ENCODE measurements around the gene LSM14A. TPM values are rescaled to one million over a fixed set of nuclear protein-coding genes. Genes with fewer than 3 reads are reported as not detected.
A peak's percentile ranks its signal among the peaks of the same experiment; 100 is the strongest.
"Not testable (repeated sequence)": the region's sequence is repeated elsewhere in the genome, so short reads cannot be mapped to it uniquely, and the experiment has no call there.

Gene LSM14A
- total and polyA plus RNA-seq, 9 of the 15 experiments (the other 6 are each of a cell fraction or from before 2014, with no cell fraction given) = 19.5 to 150 (median 95.1) TPM

GRCh38 chr19:34216745-34217219 is 44.5 kb downstream of the LSM14A start:
- H3K9me1 ChIP-seq (ENCODE audit: control insufficient read depth, insufficient read depth, low read length); CTCF ChIA-PET (ENCODE audit: low intra/inter-chr PET ratio); H3K27me3 ChIP-seq (ENCODE audit: control insufficient read depth in 2 of 2, insufficient read depth in 2 of 2, low read length in 2 of 2); DNase-seq (ENCODE audit: extremely low read depth in 1 of 4, low spot score in 3 of 4); H3K9me3 ChIP-seq (replicated peaks; ENCODE audit: control insufficient read depth, insufficient read depth, low read depth, low read length); H3K27ac ChIP-seq (ENCODE audit: extremely low read depth, low read depth, low read length); H3K4me3 ChIP-seq; ATAC-seq; FAIRE-seq; BruUV-seq (replicated peaks); H3K4me2 ChIP-seq (ENCODE audit: insufficient read depth, low read length); H2AFZ ChIP-seq (ENCODE audit: low read depth, low read length); in situ Hi-C loops (cut with MboI); H3K9ac ChIP-seq (ENCODE audit: insufficient read depth in 1 of 2, low read depth in 2 of 2, low read length in 2 of 2): not testable (repeated sequence)
- intact Hi-C loops (cut with micrococcal nuclease) = loop anchor here (5.0 kb wide), 1 partner anchor 44 kb away; the partner anchor contains the start of gene LSM14A
- Histone ChIP-seq H3K4me1 (replicated peaks in 1 of 2; ENCODE audit: control insufficient read depth in 2 of 2, insufficient read depth in 2 of 2, low read length in 2 of 2) (peaks cover 9 to 11% of the 10 kb centered on the region in 2 experiments), H4K20me1 (replicated peaks; ENCODE audit: control insufficient read depth, insufficient read depth, low read length) (peaks cover 15% of the 10 kb centered on the region; the same call in 1 of the 2 replicates), H3K36me3 (ENCODE audit: control insufficient read depth, insufficient read depth, low read length) (peaks cover 70% of the 10 kb centered on the region), H3K79me2 (ENCODE audit: control insufficient read depth, insufficient read depth, low read length) (peaks cover 11% of the 10 kb centered on the region; the same call in 2 of the 3 replicates)
- WGBS (ENCODE audit: insufficient coverage, low coverage, missing lambda C conversion rate) = 56% methylated on average over 13 of the region's 14 CpGs
- POLR2A ChIA-PET = interaction anchor here (0.6 to 2.7 kb wide), 4 partner anchors 8 to 223 kb away, joined by 3 to 10 read pairs (median 6); no protein-coding TSS in a partner anchor

- ATAC-seq = peak; percentile 90
- TF ChIP-seq ZNF384 (IDR thresholded peaks at IDR 0.05; ENCODE audit: low read depth, low read length) = peak; percentile 72
- peak; percentile 95 for TF ChIP-seq NFIC (IDR thresholded peaks at IDR 0.05)
- peak; percentile 46; the same call in 1 of the 2 replicates for TF ChIP-seq TOE1 (IDR thresholded peaks at IDR 0.05; ENCODE audit: borderline replicate concordance)
- no peak for TF ChIP-seq TOE1 (CRISPR knock-in tag; IDR thresholded peaks at IDR 0.05; ENCODE audit: borderline replicate concordance, low read depth)
- TF ChIP-seq SMARCA4 (IDR thresholded peaks at IDR 0.05) = peak; percentile 62; the same call in 1 of the 2 replicates
- TF ChIP-seq PCBP2 (IDR thresholded peaks at IDR 0.05; ENCODE audit: low read depth, low read length, poor library complexity, severe bottlenecking) = no peak
- TF ChIP-seq HLTF (IDR thresholded peaks at IDR 0.05) = peak; percentile 61; the same call in 1 of the 2 replicates
- peak; percentile 64; the same call in 1 of the 2 replicates for TF ChIP-seq FOXJ2 (tag; IDR thresholded peaks at IDR 0.05)
- peak; percentile 85; the same call in 1 of the 2 replicates for TF ChIP-seq SMARCE1 (IDR thresholded peaks at IDR 0.05)
- TF ChIP-seq NFE2 (IDR thresholded peaks at IDR 0.05; ENCODE audit: low read depth) = peak; percentile 23; the same call in 1 of the 2 replicates
- 0 out of 2 replicates have a peak, but pooled peaks have one; percentile 29 for TF ChIP-seq ZBTB33 (CRISPR knock-in tag; IDR thresholded peaks at IDR 0.05)
These were observed 45.9 kb downstream of the LSM14A start for GRCh38 chr19:34217952-34218817.

More at GRCh38 chr19:34217952-34218817, 45.9 kb downstream of the LSM14A start:
- in situ Hi-C loops (cut with MboI) = no loop called here
- Histone ChIP-seq H3K79me2 (ENCODE audit: control insufficient read depth, insufficient read depth, low read length) (peaks cover 11% of the 10 kb centered on the region; the same call in 2 of the 3 replicates), H3K4me2 (ENCODE audit: insufficient read depth, low read length) (peak overlapping the region; percentile 28; the same call in 1 of the 2 replicates), H4K20me1 (replicated peaks; ENCODE audit: control insufficient read depth, insufficient read depth, low read length) (peaks cover 15% of the 10 kb centered on the region; the same call in 1 of the 2 replicates), H2AFZ (ENCODE audit: low read depth, low read length) (no peak overlapping the region), H3K9ac (ENCODE audit: insufficient read depth in 1 of 2, low read depth in 2 of 2, low read length in 2 of 2) (no peak overlapping the region), H3K4me1 (replicated peaks in 1 of 2; ENCODE audit: control insufficient read depth in 2 of 2, insufficient read depth in 2 of 2, low read length in 2 of 2) (peaks cover 9 to 11% of the 10 kb centered on the region in 2 experiments), H3K27ac (ENCODE audit: extremely low read depth, low read depth, low read length) (peak overlapping the region; percentile 11; the same call in 1 of the 3 replicates), H3K4me3 (no peak overlapping the region), H3K27me3 (ENCODE audit: control insufficient read depth in 2 of 2, insufficient read depth in 2 of 2, low read length in 2 of 2) (no peaks in the 10 kb centered on the region), H3K9me3 (replicated peaks; ENCODE audit: control insufficient read depth, insufficient read depth, low read depth, low read length) (no peaks in the 10 kb centered on the region), H3K36me3 (ENCODE audit: control insufficient read depth, insufficient read depth, low read length) (peaks cover 77% of the 10 kb centered on the region), H3K9me1 (ENCODE audit: control insufficient read depth, insufficient read depth, low read length) (no peaks in the 10 kb centered on the region)
- ChIA-PET POLR2A (interaction anchor here (0.6 to 2.7 kb wide), 4 partner anchors 8 to 71 kb away, joined by 3 to 10 read pairs (median 6); no protein-coding TSS in a partner anchor), CTCF (ENCODE audit: low intra/inter-chr PET ratio) (interaction anchor here (0.6 to 1.8 kb wide), 2 partner anchors 20 to 72 kb away, joined by 3 to 4 read pairs; no protein-coding TSS in a partner anchor)
- intact Hi-C loops (cut with micrococcal nuclease) = loop anchor here (5.0 kb wide), 1 partner anchor 46 kb away; the partner anchor contains the start of gene LSM14A
- FAIRE-seq (peak; percentile 93), DNase-seq (ENCODE audit: extremely low read depth in 1 of 4, low spot score in 3 of 4) (peak; percentile 24 to 84 (median 44))
- no TSS peak for BruUV-seq (replicated peaks)
- 7% methylated on average over 17 of the region's 18 CpGs for WGBS (ENCODE audit: insufficient coverage, low coverage, missing lambda C conversion rate)

Data from K562 (cell line).